GM12878 (cell line): ENCODE results near the gene WDR38. TPM values are rescaled to one million over a fixed set of nuclear protein-coding genes. Genes with fewer than 3 reads are reported as not detected.

Experiments
- ATAC-seq: fragments of 200-7000 bp; cut with Tn5 transposase; 3 replicates; pipeline ENCODE4 v1.9.1; 2020; ENCODE audit warnings: mild to moderate bottlenecking, moderate library complexity
- BruUV-seq: library from RNA; stranded (reverse); fragments of 400-500 nt; replicated peaks from 2 replicates; lab custom pipeline; 2021; lab: Mats Ljungman, UMichigan
- CTCF ChIA-PET: fragments of 300-600 bp; sonication (Branson Sonifier 250); formaldehyde crosslinking; extraction: SDS; loops from one replicate; lab custom pipeline; 2021; ENCODE audit warnings: inconsistent platforms; lab: Yijun Ruan, JAX
- POLR2A ChIA-PET: fragments of 350-600 bp; formaldehyde crosslinking; extraction: SDS; loops from one replicate; lab custom pipeline; 2021; ENCODE audit warnings: inconsistent platforms; lab: Charles Lee
- RAD21 ChIA-PET: fragments of 300-600 bp; sonication (Branson Sonifier 250); formaldehyde crosslinking; loops from one replicate; lab custom pipeline; 2023; ENCODE audit warnings: antibody characterized with exemption; ENCODE audit not compliant: unreplicated experiment; lab: Charles Lee
- SMC1A ChIA-PET: fragments of 300-600 bp; sonication (Branson Sonifier 250); formaldehyde crosslinking; loops from one replicate; lab custom pipeline; 2023; ENCODE audit not compliant: unreplicated experiment, uncharacterized antibody; lab: Charles Lee
- DNase-seq: peaks from one replicate; pipeline ENCODE4 v3.0.0-alpha.2; 2011; ENCODE audit warnings: low read depth, low spot score
- FAIRE-seq: peaks from 3 replicates; lab custom pipeline; 2011; peaks lifted over from hg19 to GRCh38; lab: Jason Lieb, UNC
- H2AFZ ChIP-seq: 2 replicates; pipeline ENCODE4 v1.6.0; 2011; ENCODE audit warnings: low read depth, low read length, control low read depth; ENCODE audit not compliant: control insufficient read depth
- H3K27ac ChIP-seq: 2 replicates; pipeline ENCODE4 v1.5.1; 2011; ENCODE audit warnings: control low read depth; ENCODE audit not compliant: control insufficient read depth, insufficient read depth
- H3K27me3 ChIP-seq, 2 experiments: replicated peaks in 1 of 2; 2 replicates each; pipeline versions ENCODE4 v1.6.0 to v1.6.1; 2011; ENCODE audit warnings: low read length in 1 of 2; ENCODE audit not compliant: control insufficient read depth in 2 of 2, insufficient read depth in 2 of 2
- H3K36me3 ChIP-seq, 2 experiments: 2 replicates each; pipeline ENCODE4 v1.5.1; 2011; ENCODE audit warnings: low read length in 1 of 2; ENCODE audit not compliant: control insufficient read depth in 2 of 2, insufficient read depth in 2 of 2
- H3K4me1 ChIP-seq: 2 replicates; pipeline ENCODE4 v1.6.1; 2011; ENCODE audit warnings: mild to moderate bottlenecking, low read length, moderate library complexity, mixed read lengths; ENCODE audit not compliant: control insufficient read depth, insufficient read depth
- H3K4me2 ChIP-seq: 2 replicates; pipeline ENCODE4 v1.6.0; 2011; ENCODE audit warnings: control low read depth; ENCODE audit not compliant: control insufficient read depth, insufficient read depth
- H3K4me3 ChIP-seq: fragments of 200-600 bp; sonication (generic); 2 replicates; pipeline ENCODE4 v1.5.1; 2016
- H3K79me2 ChIP-seq: 2 replicates; pipeline ENCODE4 v1.6.0; 2011; ENCODE audit warnings: low read length; ENCODE audit not compliant: control insufficient read depth, insufficient read depth
- H3K9ac ChIP-seq: 2 replicates; pipeline ENCODE4 v1.8.0; 2011; ENCODE audit warnings: low read length, control low read depth, mixed read lengths; ENCODE audit not compliant: control insufficient read depth, insufficient read depth
- H3K9me3 ChIP-seq: replicated peaks from 3 replicates; pipeline ENCODE4 v1.5.1; 2011; ENCODE audit warnings: mild to moderate bottlenecking, low read length; ENCODE audit not compliant: control insufficient read depth, insufficient read depth
- H4K20me1 ChIP-seq: 2 replicates; pipeline ENCODE4 v1.6.0; 2011; ENCODE audit not compliant: control insufficient read depth, insufficient read depth
- CHD2 ChIP-seq: IDR thresholded peaks from 2 replicates; pipeline ENCODE4 v1.6.1; 2011; ENCODE audit warnings: low read depth, low read length, improper control_type of control experiment, borderline replicate concordance
- ETV6 ChIP-seq, 2 experiments: fragments of 450-650 bp in 1 of 2; IDR thresholded peaks in 1 of 2; conservative IDR thresholded peaks in 1 of 2; 2 replicates each; pipeline ENCODE4 v1.6.1; 2014; ENCODE audit warnings: antibody characterized with exemption in 1 of 2, borderline replicate concordance in 1 of 2, low read depth in 1 of 2, mild to moderate bottlenecking in 1 of 2, moderate library complexity in 1 of 2
- HCFC1 ChIP-seq: fragments of 150-350 bp; IDR thresholded peaks from 2 replicates; pipeline ENCODE4 v1.6.1; 2014; ENCODE audit warnings: low read length
- IRF4 ChIP-seq: IDR thresholded peaks from 2 replicates; pipeline ENCODE4 v1.6.1; 2011; ENCODE audit warnings: low read depth, low read length
- JUND ChIP-seq: IDR thresholded peaks from 2 replicates; pipeline ENCODE4 v1.6.1; 2012; ENCODE audit warnings: low read depth, mild to moderate bottlenecking, low read length, improper control_type of control experiment, moderate library complexity
- NRF1 ChIP-seq: conservative IDR thresholded peaks from 2 replicates; pipeline ENCODE4 v1.6.1; 2011; ENCODE audit warnings: mild to moderate bottlenecking, low read depth, low read length, improper control_type of control experiment
- PML ChIP-seq: IDR thresholded peaks from 2 replicates; pipeline ENCODE4 v1.6.1; 2012; ENCODE audit warnings: low read length, inconsistent platforms
- RAD21 ChIP-seq: IDR thresholded peaks from 2 replicates; pipeline ENCODE4 v1.6.1; 2011; ENCODE audit warnings: mild to moderate bottlenecking, low read depth, low read length, moderate library complexity; ENCODE audit not compliant: insufficient read depth
- RAD51 ChIP-seq: fragments of 450-650 bp; IDR thresholded peaks from 2 replicates; pipeline ENCODE4 v1.6.1; 2016; ENCODE audit warnings: moderate library complexity, mild to moderate bottlenecking, inconsistent platforms
- WGBS: methylation state at CpG from one replicate; pipeline ENCODE4 v1.1.6; 2016; ENCODE audit warnings: low lambda C conversion rate; ENCODE audit not compliant: insufficient replicate concordance, insufficient coverage; ENCODE audit errors: missing lambda C conversion rate; 5-methylcytosine and 5-hydroxymethylcytosine counted together
- in situ Hi-C: fragments of 300-500 bp; cut with MboI; formaldehyde crosslinking; loops from 9 replicates; pipeline ENCODE4 v1.14.3; 2018; ENCODE audit warnings: mixed read lengths
- intact Hi-C: fragments of 100-400 bp; cut with micrococcal nuclease; formaldehyde crosslinking; loops from one replicate; pipeline ENCODE4 v1.14.2; 2022; ENCODE audit not compliant: unreplicated experiment
- polyA plus RNA-seq, 11 experiments: library from polyadenylated mRNA; depleted of rRNA in 4 of 11; unstranded in 6 of 11; stranded (reverse) in 5 of 11; fragments of >200 nt; fragmentation: Nextera tagmentation in 4 of 11; fragmentation: Illumina TruSeq in 1 of 11; extraction: Ambion mirVana in 4 of 11; extraction: Trizol in 1 of 11; gene quantifications; 1 replicate in 1 of 11; 2 replicates in 10 of 11; pipeline versions ENCODE4 v1.2.1 to v1.2.3, GENCODE V29; 2011 to 2016; ENCODE audit warnings: inconsistent platforms in 2 of 11, missing spikeins in 2 of 11, low read depth in 1 of 11
- total RNA-seq, 4 experiments: library from RNA; depleted of rRNA in 3 of 4; stranded (reverse); fragments of >200 nt in 3 of 4; fragmentation: Illumina TruSeq in 1 of 4; extraction: Trizol in 1 of 4; gene quantifications; 2 replicates each; pipeline versions ENCODE4 v1.2.1 to v1.2.3, GENCODE V29; 2013 to 2021
- TF ChIP-seq, protein P1 (sequence below), 3 experiments: IDR thresholded peaks in 2 of 3; conservative IDR thresholded peaks in 1 of 3; 2 replicates each; pipeline ENCODE4 v1.5.1; 2011; ENCODE audit warnings: low read depth in 3 of 3, low read length in 3 of 3, mild to moderate bottlenecking in 3 of 3, control low read depth in 2 of 3, moderate library complexity in 2 of 3, inconsistent platforms in 1 of 3, mixed read lengths in 1 of 3; ENCODE audit not compliant: control insufficient read depth in 2 of 3, insufficient read depth in 1 of 3; ENCODE audit errors: extremely low read depth in 1 of 3
- TF ChIP-seq, protein P2 (sequence below): IDR thresholded peaks from 2 replicates; pipeline ENCODE4 v1.6.1; 2012; ENCODE audit warnings: low read length, inconsistent platforms
- TF ChIP-seq, protein P3 (sequence below): fragments of 450-650 bp; IDR thresholded peaks from 2 replicates; pipeline ENCODE4 v1.6.1; 2017; ENCODE audit warnings: mild to moderate bottlenecking, moderate library complexity

Gene WDR38
- total and polyA plus RNA-seq, 10 of the 15 experiments (the other 5 are each of a cell fraction or from before 2014, with no cell fraction given) = not detected

DNA sequence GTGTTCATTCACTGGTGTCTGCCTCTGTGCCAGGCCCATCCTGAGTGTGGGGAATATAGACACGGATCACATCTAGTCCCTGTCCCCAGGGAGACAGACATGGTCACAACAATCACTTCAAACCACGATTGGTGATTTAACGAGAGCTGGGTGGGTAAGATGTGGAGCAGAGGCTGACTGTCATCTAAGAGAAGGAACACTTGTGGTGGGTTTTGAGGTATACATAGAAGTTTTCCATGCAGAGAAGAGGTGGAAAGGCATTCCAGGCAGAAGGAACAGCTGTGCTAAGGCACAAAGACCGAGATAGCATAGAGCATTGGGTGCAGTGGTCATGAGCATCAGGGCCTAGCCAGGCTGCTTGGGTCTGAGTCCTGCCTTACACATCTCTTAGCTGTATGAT, 22.7 kb upstream of the WDR38 start:
- ChIA-PET SMC1A (no interaction called here), RAD21 (interaction anchor here (0.6 kb wide), 1 partner anchor 215 kb away, joined by 4 read pairs; no protein-coding TSS in a partner anchor), POLR2A (interaction anchor here (0.5 kb wide), 1 partner anchor 86 kb away, joined by 5 read pairs; no protein-coding TSS in a partner anchor), CTCF (interaction anchor here (0.6 to 4.1 kb wide), 3 partner anchors 10 to 98 kb away, joined by 3 to 21 read pairs (median 4); no protein-coding TSS in a partner anchor)
- Histone ChIP-seq H3K4me1 (no peaks in the 10 kb centered on the region; the same call in 1 of the 2 replicates), H3K4me3 (no peak overlapping the region), H3K79me2 (no peaks in the 10 kb centered on the region), H3K9ac (no peak overlapping the region), H3K9me3 (no peaks in the 10 kb centered on the region), H4K20me1 (no peaks in the 10 kb centered on the region), H3K27ac (no peak overlapping the region), H3K4me2 (no peak overlapping the region), H3K36me3 (no peaks in the 10 kb centered on the region), H2AFZ (no peak overlapping the region), H3K27me3 (no peaks in the 10 kb centered on the region)
- in situ Hi-C loops = no loop called here
- ATAC-seq (no peak), FAIRE-seq (no peak), DNase-seq (no peak)
- WGBS = 65% methylated on average over 4 of the region's 4 CpGs
- no TSS peak for BruUV-seq
- TF ChIP-seq CHD2 = no peak
- no peak for TF ChIP-seq RAD51
- TF ChIP-seq NRF1 = no peak
- TF ChIP-seq, protein P1, sequence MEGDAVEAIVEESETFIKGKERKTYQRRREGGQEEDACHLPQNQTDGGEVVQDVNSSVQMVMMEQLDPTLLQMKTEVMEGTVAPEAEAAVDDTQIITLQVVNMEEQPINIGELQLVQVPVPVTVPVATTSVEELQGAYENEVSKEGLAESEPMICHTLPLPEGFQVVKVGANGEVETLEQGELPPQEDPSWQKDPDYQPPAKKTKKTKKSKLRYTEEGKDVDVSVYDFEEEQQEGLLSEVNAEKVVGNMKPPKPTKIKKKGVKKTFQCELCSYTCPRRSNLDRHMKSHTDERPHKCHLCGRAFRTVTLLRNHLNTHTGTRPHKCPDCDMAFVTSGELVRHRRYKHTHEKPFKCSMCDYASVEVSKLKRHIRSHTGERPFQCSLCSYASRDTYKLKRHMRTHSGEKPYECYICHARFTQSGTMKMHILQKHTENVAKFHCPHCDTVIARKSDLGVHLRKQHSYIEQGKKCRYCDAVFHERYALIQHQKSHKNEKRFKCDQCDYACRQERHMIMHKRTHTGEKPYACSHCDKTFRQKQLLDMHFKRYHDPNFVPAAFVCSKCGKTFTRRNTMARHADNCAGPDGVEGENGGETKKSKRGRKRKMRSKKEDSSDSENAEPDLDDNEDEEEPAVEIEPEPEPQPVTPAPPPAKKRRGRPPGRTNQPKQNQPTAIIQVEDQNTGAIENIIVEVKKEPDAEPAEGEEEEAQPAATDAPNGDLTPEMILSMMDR (IDR thresholded peaks at IDR 0.05 in 2 of 3, conservative IDR thresholded peaks at IDR 0.05 in 1 of 3; ENCODE audit: control insufficient read depth in 2 of 3, extremely low read depth in 1 of 3, insufficient read depth in 1 of 3, low read depth in 3 of 3, low read length in 3 of 3) = no peak
- TF ChIP-seq, protein P2, sequence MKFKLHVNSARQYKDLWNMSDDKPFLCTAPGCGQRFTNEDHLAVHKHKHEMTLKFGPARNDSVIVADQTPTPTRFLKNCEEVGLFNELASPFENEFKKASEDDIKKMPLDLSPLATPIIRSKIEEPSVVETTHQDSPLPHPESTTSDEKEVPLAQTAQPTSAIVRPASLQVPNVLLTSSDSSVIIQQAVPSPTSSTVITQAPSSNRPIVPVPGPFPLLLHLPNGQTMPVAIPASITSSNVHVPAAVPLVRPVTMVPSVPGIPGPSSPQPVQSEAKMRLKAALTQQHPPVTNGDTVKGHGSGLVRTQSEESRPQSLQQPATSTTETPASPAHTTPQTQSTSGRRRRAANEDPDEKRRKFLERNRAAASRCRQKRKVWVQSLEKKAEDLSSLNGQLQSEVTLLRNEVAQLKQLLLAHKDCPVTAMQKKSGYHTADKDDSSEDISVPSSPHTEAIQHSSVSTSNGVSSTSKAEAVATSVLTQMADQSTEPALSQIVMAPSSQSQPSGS = no peak
- no peak for TF ChIP-seq JUND
- TF ChIP-seq PML = no peak
- no peak for TF ChIP-seq RAD21
- no peak for TF ChIP-seq ETV6 (conservative IDR thresholded peaks at IDR 0.05 in 1 of 2, IDR thresholded peaks at IDR 0.05 in 1 of 2; ENCODE audit: borderline replicate concordance in 1 of 2, low read depth in 1 of 2)
- no peak for TF ChIP-seq HCFC1
- TF ChIP-seq, protein P3, sequence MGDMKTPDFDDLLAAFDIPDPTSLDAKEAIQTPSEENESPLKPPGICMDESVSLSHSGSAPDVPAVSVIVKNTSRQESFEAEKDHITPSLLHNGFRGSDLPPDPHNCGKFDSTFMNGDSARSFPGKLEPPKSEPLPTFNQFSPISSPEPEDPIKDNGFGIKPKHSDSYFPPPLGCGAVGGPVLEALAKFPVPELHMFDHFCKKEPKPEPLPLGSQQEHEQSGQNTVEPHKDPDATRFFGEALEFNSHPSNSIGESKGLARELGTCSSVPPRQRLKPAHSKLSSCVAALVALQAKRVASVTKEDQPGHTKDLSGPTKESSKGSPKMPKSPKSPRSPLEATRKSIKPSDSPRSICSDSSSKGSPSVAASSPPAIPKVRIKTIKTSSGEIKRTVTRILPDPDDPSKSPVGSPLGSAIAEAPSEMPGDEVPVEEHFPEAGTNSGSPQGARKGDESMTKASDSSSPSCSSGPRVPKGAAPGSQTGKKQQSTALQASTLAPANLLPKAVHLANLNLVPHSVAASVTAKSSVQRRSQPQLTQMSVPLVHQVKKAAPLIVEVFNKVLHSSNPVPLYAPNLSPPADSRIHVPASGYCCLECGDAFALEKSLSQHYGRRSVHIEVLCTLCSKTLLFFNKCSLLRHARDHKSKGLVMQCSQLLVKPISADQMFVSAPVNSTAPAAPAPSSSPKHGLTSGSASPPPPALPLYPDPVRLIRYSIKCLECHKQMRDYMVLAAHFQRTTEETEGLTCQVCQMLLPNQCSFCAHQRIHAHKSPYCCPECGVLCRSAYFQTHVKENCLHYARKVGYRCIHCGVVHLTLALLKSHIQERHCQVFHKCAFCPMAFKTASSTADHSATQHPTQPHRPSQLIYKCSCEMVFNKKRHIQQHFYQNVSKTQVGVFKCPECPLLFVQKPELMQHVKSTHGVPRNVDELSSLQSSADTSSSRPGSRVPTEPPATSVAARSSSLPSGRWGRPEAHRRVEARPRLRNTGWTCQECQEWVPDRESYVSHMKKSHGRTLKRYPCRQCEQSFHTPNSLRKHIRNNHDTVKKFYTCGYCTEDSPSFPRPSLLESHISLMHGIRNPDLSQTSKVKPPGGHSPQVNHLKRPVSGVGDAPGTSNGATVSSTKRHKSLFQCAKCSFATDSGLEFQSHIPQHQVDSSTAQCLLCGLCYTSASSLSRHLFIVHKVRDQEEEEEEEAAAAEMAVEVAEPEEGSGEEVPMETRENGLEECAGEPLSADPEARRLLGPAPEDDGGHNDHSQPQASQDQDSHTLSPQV = no peak
- no peak for TF ChIP-seq IRF4
- intact Hi-C loops = no loop called here
